HL-60/S4 (cell line): ENCODE measurements around the gene AHNAK2.
"Not testable (repeated sequence)": the region's sequence is repeated elsewhere in the genome, so short reads cannot be mapped to it uniquely, and the experiment has no call there.

Source experiments
- in situ Hi-C: fragments of 300-500 bp; cut with MboI; formaldehyde crosslinking; loops from 2 replicates; pipeline ENCODE4 v1.14.3; 2022; ENCODE audit warnings: low sequenced_read_pairs

AHNAK2 gene

DNA sequence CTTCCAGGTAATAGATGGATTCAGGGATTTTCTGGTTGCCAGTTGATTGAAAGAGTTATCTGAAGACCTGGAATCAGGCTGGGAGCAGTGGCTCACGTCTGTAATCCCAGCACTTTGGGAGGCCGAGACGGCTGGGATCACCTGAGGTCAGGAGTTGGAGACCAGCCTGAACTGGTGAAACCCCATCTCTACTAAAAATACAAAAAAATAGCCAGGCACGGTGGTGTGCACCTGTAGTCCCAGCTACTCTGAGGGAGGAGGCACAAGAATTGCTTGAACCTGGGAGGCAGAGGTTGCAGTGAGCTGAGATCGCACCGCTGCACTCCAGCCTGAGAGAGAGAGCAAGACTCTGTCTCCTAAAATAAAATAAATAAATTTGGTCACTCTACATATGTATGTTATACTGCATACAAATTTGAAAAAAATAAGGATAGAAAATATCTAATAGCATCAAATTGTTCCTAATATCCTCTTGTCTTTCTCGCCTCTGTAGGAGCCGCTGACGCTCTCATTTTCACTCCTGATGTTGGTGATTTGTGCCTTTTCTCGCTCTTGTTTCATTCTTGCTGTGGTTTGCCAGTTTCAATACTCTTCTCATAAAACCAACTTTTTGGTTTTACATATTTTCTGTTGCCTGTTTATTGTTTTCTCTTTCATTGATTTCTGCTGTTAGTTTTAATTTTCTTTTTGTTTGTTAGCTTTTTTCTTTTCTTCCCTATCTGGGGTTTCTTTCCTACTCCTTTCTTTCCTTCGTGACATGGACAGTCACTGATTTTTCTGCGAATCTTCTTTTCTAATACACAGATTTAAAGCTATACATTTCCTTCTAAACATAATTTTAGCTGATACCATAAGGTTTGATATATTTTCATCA is 77.3 kb downstream of the AHNAK2 start:
- in situ Hi-C loops = no loop called here

DNA sequence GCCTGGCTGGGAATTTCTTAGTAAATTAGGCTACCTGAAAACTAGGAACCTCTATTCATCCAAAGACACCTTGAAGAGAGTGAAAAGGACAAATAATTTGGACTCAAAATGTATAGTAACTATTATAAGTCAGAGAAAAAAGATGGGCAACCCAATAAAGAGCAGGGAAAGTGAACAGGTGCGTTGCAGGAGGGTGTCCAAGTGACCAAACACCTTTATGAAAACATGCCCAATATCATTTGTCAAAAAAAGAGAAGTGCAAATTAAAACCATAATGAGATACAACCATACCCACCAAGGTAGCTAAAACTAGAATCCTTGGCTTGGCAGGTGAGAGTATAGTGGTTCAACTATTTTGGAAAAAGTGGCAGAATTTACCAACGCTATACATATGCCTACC is 78.4 kb downstream of the AHNAK2 start:
- in situ Hi-C loops = no loop called here

DNA sequence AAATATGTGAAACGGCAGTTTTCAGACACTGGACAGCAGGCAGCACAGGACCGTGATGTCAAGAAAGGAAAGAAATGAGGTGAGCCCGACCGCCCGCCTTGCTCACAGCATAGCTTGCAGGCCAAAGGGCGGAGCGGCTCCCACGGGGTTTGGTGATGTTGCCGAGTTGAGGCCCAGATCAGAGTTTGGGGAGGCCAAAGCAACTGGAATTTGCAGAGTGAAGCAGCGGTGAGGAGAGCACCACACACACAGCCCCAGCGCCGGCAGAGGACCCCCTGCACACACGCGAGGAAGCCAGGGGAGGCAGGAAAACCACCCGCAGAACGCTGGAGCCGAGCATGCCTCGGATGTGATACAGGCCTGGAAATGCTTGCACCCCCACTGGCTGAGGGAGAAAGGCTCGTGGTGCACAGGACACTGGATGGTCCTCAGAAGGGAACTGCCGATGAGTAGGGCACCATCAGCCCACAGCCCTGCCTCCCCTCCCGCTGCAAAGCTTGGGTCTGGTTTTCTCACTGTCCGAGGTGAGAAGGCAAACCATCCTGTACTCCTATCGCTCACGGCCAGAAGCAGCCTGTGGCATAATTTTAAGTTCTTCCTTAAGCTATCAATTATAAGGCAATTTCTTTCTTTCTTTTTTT is 79.2 kb downstream of the AHNAK2 start:
- in situ Hi-C loops = no loop called here

DNA sequence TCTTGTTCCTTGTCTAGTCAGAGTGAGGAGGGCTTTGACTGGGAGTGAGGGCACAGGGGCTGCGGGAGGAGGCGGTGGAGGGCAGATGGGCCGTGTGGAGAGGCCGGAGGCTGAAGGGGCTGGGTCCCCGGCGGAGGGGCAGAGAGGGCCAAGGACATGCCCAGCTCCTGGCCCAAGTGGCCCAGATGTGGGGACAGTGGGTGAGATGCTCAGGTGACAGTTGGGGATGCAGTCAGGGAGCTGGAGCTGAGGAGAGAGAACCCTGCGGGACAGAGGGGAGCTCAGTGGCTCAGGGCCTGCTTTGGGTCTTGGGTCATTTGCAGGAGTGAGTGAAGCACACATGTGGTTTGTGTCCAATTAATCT is 80.0 kb downstream of the AHNAK2 start:
- in situ Hi-C loops = no loop called here

DNA sequence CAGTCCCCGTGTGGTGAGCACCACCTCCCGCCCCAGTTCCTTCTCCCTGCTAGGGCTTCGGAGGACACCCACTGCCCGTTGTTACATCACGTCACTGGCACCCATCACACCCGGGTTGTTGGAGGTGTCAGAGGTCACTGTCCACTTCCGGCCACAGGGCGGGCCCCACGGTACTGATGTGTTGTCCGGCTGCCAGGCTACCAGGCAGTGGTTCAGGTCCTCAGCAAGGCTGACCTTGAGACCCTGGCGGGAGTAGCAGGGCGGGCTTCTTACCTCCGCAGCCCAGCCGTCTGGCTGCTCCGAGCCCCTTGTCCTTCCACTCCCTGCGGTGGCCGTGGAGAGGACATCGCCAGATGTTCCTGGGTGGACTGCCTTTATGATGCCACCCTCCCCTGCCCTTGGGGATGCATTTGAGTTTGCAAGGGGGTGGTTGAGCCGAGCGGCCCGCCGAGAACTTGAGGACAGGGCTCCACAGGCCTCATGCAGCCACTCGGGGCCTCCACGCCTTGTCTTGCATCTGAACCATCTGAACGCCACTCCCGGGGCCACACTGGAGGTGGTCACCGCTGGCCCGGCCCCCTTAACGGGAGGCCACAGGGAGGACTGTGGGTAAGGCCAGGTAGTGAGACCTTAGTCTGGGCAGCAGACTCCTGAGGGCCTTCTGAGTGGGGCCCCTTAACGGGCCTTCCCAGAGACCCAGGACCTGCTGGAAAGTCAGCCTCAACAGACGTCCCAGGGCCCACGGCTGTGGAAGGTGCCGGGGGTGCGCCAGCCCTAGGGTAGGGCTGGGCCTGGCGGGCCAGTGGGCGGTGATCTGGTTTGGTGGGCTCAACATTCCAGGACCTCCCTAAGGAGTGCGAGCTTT is 80.6 kb downstream of the AHNAK2 start:
- in situ Hi-C loops = no loop called here

DNA sequence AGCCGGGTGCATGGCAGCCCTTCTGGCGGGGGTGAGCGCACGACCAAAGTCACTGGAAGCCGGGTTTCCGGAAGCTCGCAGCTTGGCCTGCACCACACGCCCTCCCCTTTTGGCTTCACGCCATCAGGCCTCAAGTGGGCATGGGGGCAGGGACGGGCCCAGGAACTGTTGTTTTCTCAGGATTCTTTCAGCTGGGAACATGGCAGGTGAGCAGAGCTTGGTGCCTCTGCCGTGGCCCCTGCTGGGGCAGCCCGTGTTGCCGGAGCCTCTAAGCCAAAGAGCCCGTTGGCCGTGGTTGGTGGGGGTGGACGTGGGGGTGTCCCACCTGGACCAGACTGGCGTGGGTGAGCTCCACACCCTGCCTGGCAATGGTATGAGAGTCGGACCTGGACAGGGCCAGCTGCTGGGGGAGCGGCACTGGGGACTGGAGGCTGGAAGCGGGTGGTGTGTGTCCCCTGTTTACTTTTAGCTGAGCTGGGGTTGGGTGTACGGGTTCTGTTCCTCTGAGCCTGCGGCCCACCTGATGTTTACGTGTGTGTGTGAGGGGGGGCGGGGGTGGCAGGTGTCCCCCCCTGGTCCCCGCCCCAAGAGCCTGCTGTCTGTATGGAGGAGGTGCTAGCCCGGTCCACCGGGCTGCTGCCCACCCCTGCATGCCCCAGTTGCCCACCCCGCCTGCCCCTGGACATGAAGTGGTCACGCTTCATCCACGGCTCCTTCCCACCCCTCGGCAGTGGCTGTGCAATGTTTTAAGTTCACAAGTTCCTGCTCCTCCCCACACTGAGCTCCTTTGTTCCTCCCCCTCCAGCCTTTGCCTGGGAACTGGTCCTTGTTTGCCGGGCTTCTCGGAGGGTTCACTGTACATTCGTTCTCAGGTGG is 82.2 kb downstream of the AHNAK2 start:
- in situ Hi-C loops = no loop called here

DNA sequence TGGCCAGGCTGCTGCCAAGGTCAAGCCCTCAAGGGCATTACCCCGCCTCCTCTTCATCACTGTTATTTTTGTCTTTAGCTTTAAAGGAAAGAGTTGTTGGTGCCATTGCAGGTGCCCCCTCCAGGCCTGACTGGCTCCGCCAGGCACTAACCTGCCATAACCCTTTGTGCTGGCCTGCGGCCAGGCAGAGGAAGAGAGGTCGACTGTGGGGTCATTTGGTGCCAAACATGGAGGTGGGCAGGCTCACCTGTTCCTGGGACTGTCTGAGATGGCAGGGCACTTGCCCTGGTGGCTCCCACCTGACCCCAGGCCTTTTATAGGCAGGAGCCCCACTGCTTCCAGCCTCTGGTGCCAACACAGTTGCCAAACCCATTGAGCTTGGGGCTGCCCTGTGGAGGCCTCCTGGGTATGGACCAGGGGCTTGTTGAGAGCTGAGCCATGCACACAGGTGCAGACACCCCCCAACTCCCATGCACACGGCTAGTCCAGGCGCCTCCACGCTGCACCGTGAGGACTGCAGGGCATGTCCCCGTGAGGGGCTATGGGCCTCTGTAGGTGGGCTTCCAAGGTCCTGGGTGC is 82.9 kb downstream of the AHNAK2 start:
- in situ Hi-C loops = no loop called here

DNA sequence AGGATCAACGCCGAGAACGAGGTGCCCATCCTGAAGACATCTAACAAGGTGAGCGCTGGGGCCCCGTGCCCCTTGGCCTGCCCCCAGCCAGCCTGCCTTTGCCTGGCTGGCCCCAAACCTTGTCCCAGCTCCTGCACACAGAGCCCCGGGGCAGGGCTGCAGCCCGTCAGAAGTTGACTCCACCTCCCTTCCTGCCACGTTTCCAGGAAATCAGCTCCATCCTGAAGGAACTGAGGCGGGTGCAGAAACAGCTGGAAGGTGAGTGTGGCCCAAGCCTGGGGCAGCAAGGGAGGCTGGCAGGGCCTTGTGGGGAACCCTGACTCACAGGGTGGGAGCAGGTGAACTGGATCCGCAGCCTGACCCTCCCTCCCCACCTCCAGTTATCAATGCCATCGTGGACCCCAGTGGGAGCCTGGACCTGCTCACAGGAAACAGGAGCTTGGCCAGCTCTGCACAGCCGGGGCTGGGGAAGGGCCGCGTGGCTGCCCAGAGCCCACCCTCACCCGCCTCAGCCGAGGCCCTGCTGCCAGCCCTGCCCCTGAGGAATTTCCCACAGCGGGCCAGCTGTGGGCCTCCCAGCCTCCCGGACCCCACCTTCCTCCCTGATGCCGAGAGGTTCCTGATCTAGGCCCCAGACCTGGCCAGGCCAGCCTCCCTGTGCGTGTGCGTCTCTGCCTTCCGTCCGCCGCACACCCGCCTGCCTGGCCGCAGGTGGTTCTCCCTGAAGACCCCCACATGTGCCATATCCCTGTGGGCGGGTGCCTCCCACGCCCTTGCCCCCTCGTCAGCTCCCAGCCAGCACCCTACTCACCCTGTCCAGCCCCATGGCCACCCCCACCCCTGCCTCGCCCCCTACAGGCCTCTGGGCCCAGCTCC is 83.6 kb downstream of the AHNAK2 start:
- in situ Hi-C loops = no loop called here

DNA sequence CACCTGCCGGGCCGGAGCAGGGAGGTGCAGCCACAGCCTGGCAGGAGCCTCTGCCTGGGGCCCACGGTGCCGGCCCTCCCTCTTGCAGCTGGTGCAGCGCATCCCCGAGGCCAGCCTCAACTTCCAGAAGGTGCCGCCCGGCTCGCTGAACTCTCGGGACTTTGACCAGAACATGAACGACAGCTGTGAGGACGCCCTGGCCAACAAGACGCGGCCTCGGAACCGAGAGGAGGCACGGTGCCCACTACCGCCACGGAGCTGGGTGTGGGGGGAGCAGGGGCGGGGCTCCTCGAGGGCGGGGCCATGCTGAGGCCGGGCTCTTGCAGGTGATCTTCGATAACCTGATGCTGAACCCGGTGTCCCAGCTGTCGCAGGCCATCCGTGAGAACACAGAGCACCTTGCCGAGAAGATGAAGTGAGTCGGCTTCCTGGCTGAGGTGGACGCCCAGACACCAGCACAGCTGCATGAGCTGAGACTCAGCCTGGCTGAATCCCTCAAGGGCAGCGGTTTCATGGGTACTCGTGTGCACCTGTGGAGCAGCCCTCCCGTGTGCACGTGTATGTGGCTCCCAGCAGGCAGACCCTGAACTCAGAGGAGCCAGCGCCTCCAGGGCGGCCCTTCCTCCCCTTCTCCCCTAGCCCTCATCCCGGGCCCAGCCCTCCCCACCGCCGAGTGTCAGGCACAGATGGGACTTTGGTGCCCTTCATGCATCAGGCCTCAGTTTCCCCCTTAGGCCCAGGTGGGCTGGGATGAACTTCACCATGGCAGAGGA is 84.6 kb downstream of the AHNAK2 start:
- in situ Hi-C loops = no loop called here

DNA sequence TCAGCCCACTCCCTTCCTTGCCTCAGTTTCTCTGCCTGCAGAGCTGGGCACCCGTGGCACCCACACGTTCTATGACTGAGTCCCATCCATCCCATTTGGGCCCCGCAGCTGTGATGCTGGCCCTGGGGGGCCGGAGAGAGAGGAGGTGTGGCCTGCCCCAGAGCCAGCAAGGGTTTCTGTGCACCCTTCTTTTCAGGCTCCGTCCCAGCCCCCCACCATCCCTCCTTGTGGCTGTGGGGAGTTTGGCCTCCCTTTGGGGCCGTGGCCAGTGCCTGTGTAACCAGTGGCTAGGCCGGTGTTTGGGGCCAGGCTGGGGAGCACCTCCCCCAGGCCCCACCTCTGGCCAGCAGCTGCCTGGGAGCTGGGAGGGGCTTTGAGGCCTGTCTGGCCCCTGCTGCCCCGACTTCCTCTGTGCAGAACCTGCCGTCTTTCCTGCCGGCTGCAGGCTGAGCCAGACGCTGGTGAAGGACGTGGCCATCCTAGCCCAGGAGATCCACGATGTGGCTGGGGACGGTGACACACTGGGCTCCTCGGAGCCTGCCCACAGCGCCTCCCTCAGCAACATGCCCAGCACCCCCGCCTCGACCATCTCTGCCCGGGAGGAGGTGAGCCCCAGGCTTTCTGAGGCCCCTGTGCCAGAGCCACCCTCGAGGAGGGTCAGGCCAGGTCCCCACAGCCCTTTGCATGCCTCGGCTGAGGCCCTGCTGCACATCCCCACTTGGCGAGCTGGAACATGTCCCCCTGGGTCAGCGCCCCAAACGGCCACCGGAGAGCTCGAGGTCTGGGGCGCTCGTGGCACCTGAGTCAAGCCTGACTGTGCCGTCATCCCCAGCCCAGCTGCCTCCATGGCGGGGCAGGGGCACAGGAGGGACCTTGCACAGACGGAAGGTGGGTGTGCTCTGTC is 85.4 kb downstream of the AHNAK2 start:
- in situ Hi-C loops = no loop called here

DNA sequence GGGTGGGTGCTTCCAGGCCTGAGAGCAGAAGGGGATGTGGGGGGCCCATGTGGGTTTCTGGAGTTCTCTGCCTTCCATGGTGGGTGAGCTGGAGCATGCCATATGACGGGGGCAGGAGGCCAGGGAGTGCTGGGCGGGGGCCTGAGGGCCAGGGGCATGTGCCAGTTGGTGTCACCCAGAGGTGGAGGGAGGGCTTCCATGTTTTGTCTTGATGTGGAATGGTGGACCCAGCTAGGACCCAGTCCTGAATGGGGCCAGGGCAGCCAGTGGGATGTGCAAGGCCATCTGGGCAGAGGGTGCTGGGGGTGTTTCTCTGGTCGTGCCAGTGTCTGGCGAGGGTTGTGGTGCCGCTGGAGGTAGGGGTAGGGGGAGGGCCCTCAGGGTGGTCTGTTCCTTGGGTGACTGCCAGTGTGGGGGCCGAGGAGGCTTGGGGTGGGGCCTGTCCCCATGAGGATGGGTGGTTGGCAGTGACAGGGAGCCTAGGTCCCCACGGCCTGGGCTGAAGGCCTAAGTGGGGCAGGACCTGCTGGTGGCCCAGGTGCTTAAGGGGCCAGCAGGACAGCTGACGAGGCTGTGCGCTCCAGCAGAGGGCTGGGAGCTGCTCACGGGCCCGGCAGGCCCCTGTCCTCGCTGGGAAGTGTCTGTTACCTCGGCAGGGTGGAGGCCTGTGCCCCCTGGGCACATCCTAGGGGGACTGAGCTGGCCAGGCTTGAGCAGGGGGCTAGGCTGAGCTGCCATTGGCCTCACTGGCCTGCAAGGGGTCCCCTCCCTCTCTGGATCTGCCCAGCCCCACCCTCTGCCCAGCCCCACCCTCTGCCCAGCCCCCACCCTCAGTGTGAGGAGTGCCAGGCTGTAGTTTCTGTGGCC is 86.3 kb downstream of the AHNAK2 start:
- in situ Hi-C loops = no loop called here

DNA sequence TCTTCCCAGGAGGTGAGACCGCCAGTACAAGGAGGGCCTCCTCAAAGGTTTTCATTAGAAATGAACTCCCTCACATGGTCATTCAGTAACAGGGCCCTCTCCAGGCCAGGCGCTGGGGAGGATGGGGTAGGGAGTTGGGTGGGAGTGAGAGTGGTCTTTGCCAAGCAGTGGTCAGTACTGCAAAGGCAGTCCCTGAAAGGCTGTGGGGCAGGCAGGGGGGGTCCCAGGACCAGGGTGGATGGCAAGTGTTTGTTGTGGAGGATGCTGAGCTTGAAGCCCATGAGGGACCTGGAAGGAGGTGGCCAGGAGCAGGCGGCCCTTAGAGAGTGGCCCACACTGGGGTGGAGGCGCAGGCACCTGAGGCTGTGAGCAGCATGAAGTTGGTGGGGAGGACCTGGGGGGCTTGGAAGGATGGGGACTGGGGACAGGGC is 87.0 kb downstream of the AHNAK2 start:
- in situ Hi-C loops = no loop called here

DNA sequence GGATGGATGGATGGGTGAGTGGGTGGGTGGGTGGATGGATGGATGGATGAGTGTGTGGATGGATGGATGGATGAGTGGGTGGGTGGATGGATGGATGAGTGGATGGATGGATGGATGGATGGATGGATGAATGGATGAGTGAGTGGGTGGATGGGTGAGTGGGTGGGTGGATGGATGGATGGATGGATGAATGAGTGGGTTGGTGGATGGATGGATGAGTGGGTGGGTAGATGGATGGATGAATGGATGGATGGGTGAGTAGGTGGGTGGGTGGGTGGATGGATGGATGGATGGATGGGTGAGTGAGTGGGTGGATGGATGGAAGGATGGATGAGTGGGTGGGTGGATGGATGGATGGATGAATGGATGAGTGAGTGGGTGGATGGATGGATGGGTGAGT is 87.9 kb downstream of the AHNAK2 start:
- in situ Hi-C loops = not testable (repeated sequence)

DNA sequence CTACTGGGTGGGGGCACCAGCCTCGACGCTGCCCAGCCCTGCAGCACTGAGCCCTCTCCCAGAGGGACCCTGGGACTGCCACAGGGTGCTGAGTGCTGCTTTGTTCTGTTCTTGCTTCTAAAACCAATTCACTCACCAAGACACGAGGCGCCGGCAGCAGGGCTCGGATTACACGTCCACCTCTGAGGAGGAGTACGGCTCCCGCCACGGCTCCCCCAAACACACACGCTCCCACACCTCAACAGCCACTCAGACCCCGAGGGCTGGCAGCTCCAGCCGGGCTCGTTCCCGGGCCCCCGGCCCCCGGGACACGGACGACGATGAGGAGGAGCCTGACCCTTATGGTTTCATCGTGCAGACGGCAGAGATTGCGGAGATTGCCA is 88.8 kb downstream of the AHNAK2 start:
- in situ Hi-C loops = no loop called here

DNA sequence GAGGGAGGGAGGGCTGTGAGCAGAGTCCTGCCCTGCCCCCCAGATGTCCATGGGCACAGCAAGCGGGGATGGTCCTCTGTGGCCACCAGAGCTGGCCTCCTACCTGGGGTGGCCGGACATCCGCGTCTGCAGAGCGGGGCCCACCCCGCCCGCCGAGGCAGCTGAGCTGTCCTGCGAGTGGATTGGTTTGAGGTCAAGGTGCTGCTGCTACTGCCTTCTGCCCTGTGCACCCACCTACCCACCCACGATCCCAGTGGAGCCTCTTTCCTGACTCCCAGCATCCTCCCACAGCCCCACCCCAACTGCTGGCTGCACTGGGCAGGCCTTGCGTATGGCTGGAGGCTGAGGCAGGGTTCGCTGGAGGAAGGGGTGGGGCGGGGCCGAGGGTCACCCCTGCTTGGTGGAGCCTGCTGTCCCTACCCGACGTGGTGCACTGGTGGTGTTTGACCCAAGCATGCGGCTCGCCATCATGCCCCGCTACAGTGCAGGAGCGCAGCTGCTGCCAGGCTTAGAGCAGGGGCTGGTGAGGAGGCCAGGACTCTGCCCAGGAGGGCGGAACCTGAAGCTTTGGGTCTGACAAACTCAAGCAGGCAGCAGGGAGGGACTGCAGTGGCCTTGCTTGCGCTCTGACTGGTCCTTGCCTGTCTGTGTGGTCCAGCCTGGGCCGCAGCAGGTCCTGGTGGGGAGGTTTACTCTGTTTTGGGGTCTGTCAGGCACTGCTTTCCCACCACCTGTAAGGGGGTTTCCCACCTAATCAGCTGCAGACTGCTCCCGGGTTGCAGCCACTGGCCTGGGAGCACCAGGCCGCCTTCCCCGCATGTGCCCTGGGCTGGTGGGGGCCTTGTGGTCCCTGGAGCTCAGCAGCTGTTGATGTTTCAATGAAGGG is 89.4 kb downstream of the AHNAK2 start:
- in situ Hi-C loops = no loop called here
